Karpas-422 (cell line): ENCODE measurements around the gene REXO1. TPM values are rescaled to one million over a fixed set of nuclear protein-coding genes. Genes with fewer than 3 reads are reported as not detected.

Source experiments
- DNase-seq: peaks from one replicate; pipeline ENCODE4 v3.0.0-alpha.2; 2015
- H2AFZ ChIP-seq: fragments of 200-600 bp; sonication (generic); 2 replicates; pipeline ENCODE4 v1.6.1; 2014; ENCODE audit warnings: antibody characterized with exemption, low read length, mixed read lengths
- H3K27ac ChIP-seq: fragments of 200-600 bp; sonication (generic); 2 replicates; pipeline ENCODE4 v1.5.1; 2014; ENCODE audit warnings: mild to moderate bottlenecking, low read length, moderate library complexity
- H3K27me3 ChIP-seq: fragments of 200-600 bp; sonication (generic); 2 replicates; pipeline ENCODE4 v1.6.1; 2014; ENCODE audit warnings: low read length, mixed read lengths
- H3K36me3 ChIP-seq: fragments of 200-600 bp; sonication (generic); 2 replicates; pipeline ENCODE4 v1.6.1; 2014; ENCODE audit warnings: low read length, mixed read lengths; ENCODE audit not compliant: insufficient read depth
- H3K4me1 ChIP-seq: fragments of 200-600 bp; sonication (generic); 2 replicates; pipeline ENCODE4 v1.6.1; 2014; ENCODE audit warnings: mild to moderate bottlenecking, low read length, mixed read lengths
- H3K4me2 ChIP-seq: fragments of 200-600 bp; sonication (generic); 2 replicates; pipeline ENCODE4 v1.6.1; 2014; ENCODE audit warnings: low read length, low read depth, mild to moderate bottlenecking; ENCODE audit not compliant: poor library complexity, severe bottlenecking
- H3K4me3 ChIP-seq: fragments of 200-600 bp; sonication (generic); 2 replicates; pipeline ENCODE4 v1.5.1; 2014; ENCODE audit warnings: mild to moderate bottlenecking, antibody characterized with exemption, low read length, mixed read lengths
- H3K79me2 ChIP-seq: fragments of 200-600 bp; sonication (generic); 2 replicates; pipeline ENCODE4 v1.6.1; 2014; ENCODE audit warnings: mild to moderate bottlenecking, low read length, mixed read lengths
- H3K9ac ChIP-seq: fragments of 200-600 bp; sonication (generic); 2 replicates; pipeline ENCODE4 v1.6.0; 2014; ENCODE audit warnings: low read length
- H3K9me2 ChIP-seq: fragments of 200-600 bp; sonication (generic), shearing (Covaris generic); replicated peaks from 2 replicates; pipeline ENCODE4 v1.6.0; 2014; ENCODE audit warnings: mild to moderate bottlenecking, low read length, moderate library complexity; ENCODE audit not compliant: insufficient read depth
- H3K9me3 ChIP-seq: fragments of 300-700, 200-600 bp; sonication (generic); 2 replicates; pipeline ENCODE4 v1.6.1; 2014; ENCODE audit warnings: low read length, mixed read lengths
- H4K20me1 ChIP-seq: fragments of 200-600 bp; sonication (generic); 2 replicates; pipeline ENCODE4 v1.6.1; 2014; ENCODE audit warnings: mild to moderate bottlenecking, antibody characterized with exemption, low read length, low read depth; ENCODE audit not compliant: insufficient read depth
- total RNA-seq: library from RNA; depleted of rRNA; stranded (reverse); fragments of >200 nt; shearing (Covaris generic); gene quantifications from 2 replicates; pipeline ENCODE4 v1.2.3, GENCODE V29; 2014; ENCODE audit warnings: low replicate concordance

Gene REXO1
- total RNA-seq, 1 experiment from 2014 or later, result 15.7 TPM

DNA sequence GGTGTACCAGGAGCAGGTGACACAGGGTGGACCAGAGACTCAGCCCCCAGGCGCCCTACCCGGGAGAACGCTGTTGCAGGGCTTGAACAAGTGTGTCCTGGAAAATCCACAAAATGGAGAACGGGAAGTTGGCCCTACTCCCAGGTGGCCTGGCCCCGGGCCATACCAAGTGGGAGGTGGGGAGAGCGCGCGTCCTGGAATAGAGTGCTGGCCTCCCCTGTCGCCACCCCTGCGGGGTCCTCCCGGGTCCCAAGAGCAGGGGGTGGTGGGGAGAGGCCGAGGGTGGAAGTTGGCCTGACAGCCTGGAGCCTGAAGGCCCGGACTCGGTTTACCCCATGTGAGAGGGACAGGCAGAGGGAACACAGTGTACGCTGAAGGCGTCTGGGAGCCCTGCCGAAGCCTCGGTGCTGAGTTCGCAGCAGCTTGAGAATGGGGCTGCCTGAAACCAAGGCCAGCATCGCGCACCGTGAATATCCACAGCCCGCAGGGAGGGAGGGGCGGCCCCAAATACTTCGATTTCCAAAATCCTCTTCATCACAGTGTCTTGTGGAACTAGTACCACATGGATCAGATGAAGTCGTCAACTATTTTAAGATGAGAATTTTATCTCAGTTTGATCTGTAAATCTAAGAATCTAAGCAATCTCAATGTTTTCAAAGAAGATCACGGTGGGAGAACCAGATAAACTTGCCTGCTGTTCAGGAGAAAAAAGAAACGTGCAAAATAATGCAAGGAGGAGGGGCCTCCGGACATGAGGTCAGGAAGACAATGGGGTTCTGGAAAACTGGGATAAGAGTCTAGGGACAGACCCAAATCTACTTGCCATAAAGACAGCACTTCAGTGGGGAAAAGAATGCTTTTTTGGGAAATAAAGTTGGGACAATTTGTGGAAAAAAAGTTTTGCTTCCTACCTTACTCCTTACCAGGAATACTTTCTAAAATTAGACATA lies 25.5 kb upstream of the REXO1 start:
- Histone ChIP-seq H3K36me3 (no peaks in the 10 kb centered on the region; the same call in 1 of the 2 replicates), H3K4me3 (peak overlapping the region; percentile 93), H3K4me2 (peak overlapping the region; percentile 89), H3K9me3 (no peaks in the 10 kb centered on the region), H3K27ac (peak overlapping the region; percentile 43; the same call in 1 of the 2 replicates), H3K27me3 (no peaks in the 10 kb centered on the region), H3K79me2 (peaks cover 53% of the 10 kb centered on the region), H3K4me1 (peaks cover 18% of the 10 kb centered on the region), H2AFZ (no peak overlapping the region), H3K9me2 (no peaks in the 10 kb centered on the region), H4K20me1 (peaks cover 28% of the 10 kb centered on the region; the same call in 1 of the 2 replicates), H3K9ac (peak overlapping the region; percentile 94)
- no peak for DNase-seq

- H3K4me1 ChIP-seq, result peaks cover 18% of the 10 kb centered on the region
- H3K4me3 ChIP-seq, result no peak overlapping the region
- H3K27me3 ChIP-seq, result no peaks in the 10 kb centered on the region
- H3K36me3 ChIP-seq, result no peaks in the 10 kb centered on the region; the same call in 1 of the 2 replicates
- no peaks in the 10 kb centered on the region for H3K9me3 ChIP-seq
- H3K79me2 ChIP-seq, result peaks cover 55% of the 10 kb centered on the region
- H2AFZ ChIP-seq, result no peak overlapping the region
- no peak for DNase-seq
- H3K27ac ChIP-seq, result no peak overlapping the region
- no peak overlapping the region for H3K4me2 ChIP-seq
- H3K9ac ChIP-seq, result no peak overlapping the region
- H4K20me1 ChIP-seq, result peaks cover 28% of the 10 kb centered on the region; the same call in 1 of the 2 replicates
- H3K9me2 ChIP-seq, result no peaks in the 10 kb centered on the region
These were observed 24.7 kb upstream of the REXO1 start for GRCh38 chr19:1872807-1873523.

DNA sequence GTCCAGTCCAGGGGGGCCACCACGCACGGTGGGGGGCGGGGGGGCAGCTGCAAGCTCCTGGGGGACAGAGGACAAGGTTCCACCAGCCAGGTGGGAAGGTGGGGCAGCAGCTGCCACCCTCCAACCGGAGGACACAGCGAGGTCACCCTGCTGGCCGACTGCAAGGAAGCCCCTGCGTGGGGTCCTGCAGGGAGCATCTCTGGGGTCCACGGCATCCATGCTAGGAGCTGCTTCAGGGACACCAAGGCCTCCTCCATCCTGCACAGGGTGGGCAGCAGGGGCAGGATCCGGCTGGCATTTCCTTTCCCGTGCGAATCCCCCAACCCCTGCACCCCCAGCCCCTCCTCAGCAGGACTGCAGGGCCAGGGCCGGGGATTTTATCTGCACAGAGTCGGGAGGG lies 23.3 kb upstream of the REXO1 start:
- no peaks in the 10 kb centered on the region; the same call in 1 of the 2 replicates for H3K36me3 ChIP-seq
- peaks cover 28% of the 10 kb centered on the region; the same call in 1 of the 2 replicates for H4K20me1 ChIP-seq
- no peak overlapping the region for H3K9ac ChIP-seq
- DNase-seq, result no peak
- peaks cover 17% of the 10 kb centered on the region for H3K4me1 ChIP-seq
- H3K27me3 ChIP-seq, result no peaks in the 10 kb centered on the region
- no peaks in the 10 kb centered on the region for H3K9me2 ChIP-seq
- H3K79me2 ChIP-seq, result peaks cover 55% of the 10 kb centered on the region
- no peak overlapping the region for H3K4me2 ChIP-seq
- no peak overlapping the region for H2AFZ ChIP-seq
- H3K27ac ChIP-seq, result no peak overlapping the region
- H3K9me3 ChIP-seq, result no peaks in the 10 kb centered on the region
- H3K4me3 ChIP-seq, result no peak overlapping the region

- no peak overlapping the region for H3K4me2 ChIP-seq
- H3K9me2 ChIP-seq, result no peaks in the 10 kb centered on the region
- H3K9ac ChIP-seq, result no peak overlapping the region
- DNase-seq, result no peak
- H3K79me2 ChIP-seq, result peaks cover 55% of the 10 kb centered on the region
- H3K36me3 ChIP-seq, result no peaks in the 10 kb centered on the region; the same call in 1 of the 2 replicates
- no peak overlapping the region for H2AFZ ChIP-seq
- no peaks in the 10 kb centered on the region for H3K9me3 ChIP-seq
- H3K27me3 ChIP-seq, result no peaks in the 10 kb centered on the region
- H3K4me3 ChIP-seq, result no peak overlapping the region
- H4K20me1 ChIP-seq, result peaks cover 28% of the 10 kb centered on the region; the same call in 1 of the 2 replicates
- H3K4me1 ChIP-seq, result peaks cover 13% of the 10 kb centered on the region
- H3K27ac ChIP-seq, result no peak overlapping the region
These were observed 22.9 kb upstream of the REXO1 start for GRCh38 chr19:1871140-1871597.

DNA sequence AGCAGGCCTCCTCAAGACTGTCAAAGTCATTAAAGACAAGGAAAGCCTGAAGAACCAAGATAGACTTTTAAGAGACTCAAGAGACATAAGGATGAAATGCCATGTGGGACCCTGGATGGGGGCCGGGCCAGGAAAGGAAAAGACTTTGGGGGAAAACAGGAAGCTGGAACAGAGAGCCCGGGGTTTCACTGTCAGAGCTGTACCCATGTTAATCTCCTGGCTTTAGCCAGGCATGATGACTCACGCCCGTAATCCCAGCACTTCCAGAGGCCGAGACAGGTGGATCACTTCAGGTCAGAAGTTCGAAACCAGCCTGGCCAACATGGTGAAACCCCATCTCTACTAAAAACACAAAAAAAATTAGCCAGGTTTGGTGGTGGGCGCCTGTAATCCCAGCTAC lies 20.7 kb upstream of the REXO1 start:
- H3K36me3 ChIP-seq, result no peaks in the 10 kb centered on the region; the same call in 1 of the 2 replicates
- H3K9me3 ChIP-seq, result no peaks in the 10 kb centered on the region
- H3K27ac ChIP-seq, result no peak overlapping the region
- DNase-seq, result no peak
- H3K4me2 ChIP-seq, result no peak overlapping the region
- H3K4me1 ChIP-seq, result peaks cover 8% of the 10 kb centered on the region
- no peak overlapping the region for H3K4me3 ChIP-seq
- no peak overlapping the region for H2AFZ ChIP-seq
- H3K79me2 ChIP-seq, result peaks cover 43% of the 10 kb centered on the region
- peaks cover 17% of the 10 kb centered on the region; the same call in 1 of the 2 replicates for H4K20me1 ChIP-seq
- H3K9ac ChIP-seq, result no peak overlapping the region
- H3K9me2 ChIP-seq, result no peaks in the 10 kb centered on the region
- H3K27me3 ChIP-seq, result no peaks in the 10 kb centered on the region

GRCh38 chr19:1867349-1867724 lies 19.1 kb upstream of the REXO1 start:
- Histone ChIP-seq H3K27me3 (no peaks in the 10 kb centered on the region), H3K27ac (no peak overlapping the region), H3K4me3 (no peak overlapping the region), H4K20me1 (peaks cover 2% of the 10 kb centered on the region; the same call in 1 of the 2 replicates), H3K79me2 (peaks cover 30% of the 10 kb centered on the region), H3K9me2 (no peaks in the 10 kb centered on the region), H3K4me1 (peaks cover 6% of the 10 kb centered on the region), H3K36me3 (no peaks in the 10 kb centered on the region), H3K9ac (no peak overlapping the region), H2AFZ (no peak overlapping the region), H3K9me3 (no peaks in the 10 kb centered on the region), H3K4me2 (no peak overlapping the region)
- no peak for DNase-seq

DNA sequence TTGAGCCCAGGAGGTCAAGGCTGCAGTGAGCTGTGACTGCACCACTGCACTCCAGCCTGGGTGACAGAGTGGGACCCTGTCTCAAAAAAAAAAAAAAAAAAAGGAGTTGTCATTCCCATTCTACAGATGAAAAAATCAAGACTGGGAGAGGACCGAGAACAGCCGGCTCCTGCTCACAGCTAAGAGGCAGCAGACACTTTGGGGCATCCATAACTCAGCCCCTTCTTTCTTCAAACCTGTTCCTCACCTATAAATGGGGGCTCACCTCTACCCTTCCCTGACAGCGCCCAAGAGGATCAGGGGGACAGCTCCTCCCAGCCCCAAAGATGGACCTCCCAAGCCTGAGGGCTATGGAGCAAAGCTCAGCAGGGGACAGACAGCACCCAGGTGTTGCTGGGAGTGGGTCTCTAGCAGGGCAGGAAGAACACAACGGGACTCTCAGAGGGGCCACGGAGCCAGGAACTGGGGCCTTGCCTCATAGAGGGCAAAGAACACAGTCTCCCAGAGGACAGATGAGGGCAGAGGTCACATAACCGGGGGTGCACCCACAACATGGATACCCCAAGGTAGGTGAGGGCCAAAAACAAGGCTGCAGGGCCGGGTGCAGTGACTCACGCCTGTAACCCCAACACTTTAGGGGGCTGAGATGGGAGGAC lies 18.5 kb upstream of the REXO1 start:
- peaks cover 30% of the 10 kb centered on the region for H3K79me2 ChIP-seq
- H3K4me2 ChIP-seq, result no peak overlapping the region
- no peak overlapping the region for H3K9ac ChIP-seq
- no peak overlapping the region for H2AFZ ChIP-seq
- no peaks in the 10 kb centered on the region for H3K36me3 ChIP-seq
- H3K9me2 ChIP-seq, result no peaks in the 10 kb centered on the region
- no peak overlapping the region for H3K4me3 ChIP-seq
- H3K27ac ChIP-seq, result no peak overlapping the region
- no peaks in the 10 kb centered on the region for H3K27me3 ChIP-seq
- DNase-seq, result no peak
- H4K20me1 ChIP-seq, result peaks cover 4% of the 10 kb centered on the region; the same call in 1 of the 2 replicates
- peaks cover 6% of the 10 kb centered on the region for H3K4me1 ChIP-seq
- H3K9me3 ChIP-seq, result no peaks in the 10 kb centered on the region
